Panc1 (cell line): ENCODE results near the gene NCOA4. TPM values are rescaled to one million over a fixed set of nuclear protein-coding genes. Genes with fewer than 3 reads are reported as not detected.
"Not testable (repeated sequence)": the region's sequence is repeated elsewhere in the genome, so short reads cannot be mapped to it uniquely, and the experiment has no call there.

Experiments used
- ATAC-seq: fragments of 200-7000 bp; cut with Tn5 transposase; 2 replicates; pipeline ENCODE4 v1.9.1; 2020; ENCODE audit warnings: mild to moderate bottlenecking, moderate library complexity
- BruUV-seq: library from RNA; stranded (reverse); fragments of 400-500 nt; replicated peaks from 2 replicates; lab custom pipeline; 2021; lab: Mats Ljungman, UMichigan
- CTCF ChIA-PET: fragments of 300-600 bp; sonication (Branson Sonifier 250); formaldehyde crosslinking; loops from one replicate; lab custom pipeline; 2022; ENCODE audit warnings: antibody characterized with exemption; lab: Charles Lee
- POLR2A ChIA-PET: fragments of 300-600 bp; sonication (Branson Sonifier 250); formaldehyde crosslinking; loops from one replicate; lab custom pipeline; 2022; ENCODE audit warnings: antibody characterized with exemption; lab: Charles Lee
- DNase-seq: peaks from one replicate; pipeline ENCODE4 v3.0.0-alpha.2; 2010; ENCODE audit warnings: low read depth, low spot score
- H3K27ac ChIP-seq: 2 replicates; pipeline ENCODE4 v1.5.1; 2011; ENCODE audit warnings: mild to moderate bottlenecking, low read length, inconsistent platforms
- H3K27me3 ChIP-seq: fragments of 200-500 bp; sonication (Bioruptor generic); 2 replicates; pipeline ENCODE4 v1.6.0; 2014; ENCODE audit warnings: low read length, inconsistent platforms; ENCODE audit not compliant: control insufficient read depth, insufficient read depth
- H3K36me3 ChIP-seq: fragments of 200-500 bp; sonication (Bioruptor generic); 2 replicates; pipeline ENCODE4 v1.5.1; 2014; ENCODE audit warnings: inconsistent platforms, mild to moderate bottlenecking, low read length, moderate library complexity; ENCODE audit not compliant: control insufficient read depth, insufficient read depth
- H3K4me1 ChIP-seq: 2 replicates; pipeline ENCODE4 v1.5.1; 2011; ENCODE audit warnings: inconsistent platforms, mild to moderate bottlenecking, low read length, moderate library complexity; ENCODE audit not compliant: control insufficient read depth, insufficient read depth
- H3K4me3 ChIP-seq, 2 experiments: 2 replicates each; pipeline ENCODE4 v1.5.1; 2011 to 2012; ENCODE audit warnings: low read depth in 2 of 2, low read length in 2 of 2, mild to moderate bottlenecking in 2 of 2, inconsistent platforms in 1 of 2, moderate library complexity in 1 of 2
- H3K9me3 ChIP-seq: fragments of 200-500 bp; sonication (Bioruptor generic); 2 replicates; pipeline ENCODE4 v1.5.1; 2014; ENCODE audit warnings: low read depth, mild to moderate bottlenecking, inconsistent platforms, low read length, moderate library complexity; ENCODE audit not compliant: control insufficient read depth, insufficient read depth
- CTCF ChIP-seq: fragments of 450-650 bp; IDR thresholded peaks from 2 replicates; pipeline ENCODE4 v1.5.1; 2017; ENCODE audit warnings: mild to moderate bottlenecking
- POLR2AphosphoS5 ChIP-seq: IDR thresholded peaks from 2 replicates; pipeline ENCODE4 v1.6.1; 2012; ENCODE audit warnings: mild to moderate bottlenecking, low read depth, low read length, moderate library complexity
- SIN3A ChIP-seq: IDR thresholded peaks from 2 replicates; pipeline ENCODE4 v1.6.1; 2012; ENCODE audit warnings: low read depth, mild to moderate bottlenecking, low read length, moderate library complexity, borderline replicate concordance; ENCODE audit not compliant: insufficient read depth
- TCF7L2 ChIP-seq: IDR thresholded peaks from 2 replicates; pipeline ENCODE4 v1.6.1; 2011; ENCODE audit warnings: mild to moderate bottlenecking, low read depth, low read length, inconsistent platforms
- in situ Hi-C: cut with HindIII; loops from 2 replicates; pipeline ENCODE4 v1.10.0; 2016; ENCODE audit warnings: low sequenced_read_pairs, low pct_unique_long_range_greater_than_20kb
- intact Hi-C: fragments of 100-400 bp; cut with micrococcal nuclease; formaldehyde crosslinking; loops from one replicate; pipeline ENCODE4 v1.10.0; 2022; ENCODE audit not compliant: unreplicated experiment
- total RNA-seq: library from RNA; stranded (reverse); gene quantifications from one replicate; pipeline ENCODE4 v1.2.1, GENCODE V29; 2021; ENCODE audit not compliant: unreplicated experiment
- TF ChIP-seq, protein P1 (sequence below), 2 experiments: IDR thresholded peaks; 2 replicates each; pipeline ENCODE4 v1.6.1; 2011 to 2012; ENCODE audit warnings: low read depth in 2 of 2, control low read depth in 1 of 2, low read length in 1 of 2, mild to moderate bottlenecking in 1 of 2, moderate library complexity in 1 of 2; ENCODE audit not compliant: insufficient read depth in 1 of 2

NCOA4 gene
- total RNA-seq, 1 experiment from 2014 or later = 119 TPM

DNA sequence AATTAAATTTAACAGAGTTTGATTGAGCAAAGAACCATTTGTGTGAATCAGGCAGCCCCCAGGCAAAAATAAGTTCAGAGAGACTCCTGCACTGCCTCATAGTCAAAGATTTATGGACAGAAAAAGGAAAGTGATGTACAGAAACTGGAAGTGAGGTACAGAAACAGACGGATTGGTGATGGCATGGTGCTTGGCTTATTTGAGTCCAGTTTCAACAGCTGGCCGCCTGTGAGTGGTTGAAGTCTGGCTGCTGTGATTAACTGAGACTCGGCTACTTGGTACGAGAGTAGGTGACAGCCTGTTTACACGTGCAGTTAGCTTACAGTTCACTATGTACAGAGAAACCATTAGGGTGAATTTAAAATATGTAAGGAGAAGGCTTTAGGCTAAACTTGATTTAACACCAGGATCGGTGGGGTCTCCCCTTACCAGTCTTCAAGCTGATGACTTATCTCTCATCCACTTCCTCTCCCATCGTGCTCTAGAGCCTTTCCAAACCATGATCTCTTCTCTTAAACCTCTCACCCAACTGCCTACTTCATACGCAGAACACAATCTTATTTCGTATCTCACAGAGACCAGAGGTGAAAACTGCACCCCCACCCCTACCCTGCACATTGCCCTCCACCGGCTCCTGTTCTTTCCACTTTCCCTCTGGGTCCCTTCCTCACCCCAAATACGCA is 20.7 kb upstream of the NCOA4 start:
- intact Hi-C loops = no loop called here
- no peak overlapping the region for H3K27ac ChIP-seq
- DNase-seq (no peak), ATAC-seq (no peak)
- ChIA-PET POLR2A (no interaction called here), CTCF (no interaction called here)
- H3K4me1 ChIP-seq = no peaks in the 10 kb centered on the region
- H3K9me3 ChIP-seq = no peaks in the 10 kb centered on the region
- in situ Hi-C loops = no loop called here
- H3K27me3 ChIP-seq = peaks cover 15% of the 10 kb centered on the region
- no peak for TF ChIP-seq CTCF
- TF ChIP-seq TCF7L2 = no peak
- no peak for TF ChIP-seq POLR2AphosphoS5
- TF ChIP-seq, protein P1, sequence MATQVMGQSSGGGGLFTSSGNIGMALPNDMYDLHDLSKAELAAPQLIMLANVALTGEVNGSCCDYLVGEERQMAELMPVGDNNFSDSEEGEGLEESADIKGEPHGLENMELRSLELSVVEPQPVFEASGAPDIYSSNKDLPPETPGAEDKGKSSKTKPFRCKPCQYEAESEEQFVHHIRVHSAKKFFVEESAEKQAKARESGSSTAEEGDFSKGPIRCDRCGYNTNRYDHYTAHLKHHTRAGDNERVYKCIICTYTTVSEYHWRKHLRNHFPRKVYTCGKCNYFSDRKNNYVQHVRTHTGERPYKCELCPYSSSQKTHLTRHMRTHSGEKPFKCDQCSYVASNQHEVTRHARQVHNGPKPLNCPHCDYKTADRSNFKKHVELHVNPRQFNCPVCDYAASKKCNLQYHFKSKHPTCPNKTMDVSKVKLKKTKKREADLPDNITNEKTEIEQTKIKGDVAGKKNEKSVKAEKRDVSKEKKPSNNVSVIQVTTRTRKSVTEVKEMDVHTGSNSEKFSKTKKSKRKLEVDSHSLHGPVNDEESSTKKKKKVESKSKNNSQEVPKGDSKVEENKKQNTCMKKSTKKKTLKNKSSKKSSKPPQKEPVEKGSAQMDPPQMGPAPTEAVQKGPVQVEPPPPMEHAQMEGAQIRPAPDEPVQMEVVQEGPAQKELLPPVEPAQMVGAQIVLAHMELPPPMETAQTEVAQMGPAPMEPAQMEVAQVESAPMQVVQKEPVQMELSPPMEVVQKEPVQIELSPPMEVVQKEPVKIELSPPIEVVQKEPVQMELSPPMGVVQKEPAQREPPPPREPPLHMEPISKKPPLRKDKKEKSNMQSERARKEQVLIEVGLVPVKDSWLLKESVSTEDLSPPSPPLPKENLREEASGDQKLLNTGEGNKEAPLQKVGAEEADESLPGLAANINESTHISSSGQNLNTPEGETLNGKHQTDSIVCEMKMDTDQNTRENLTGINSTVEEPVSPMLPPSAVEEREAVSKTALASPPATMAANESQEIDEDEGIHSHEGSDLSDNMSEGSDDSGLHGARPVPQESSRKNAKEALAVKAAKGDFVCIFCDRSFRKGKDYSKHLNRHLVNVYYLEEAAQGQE (IDR thresholded peaks at IDR 0.05; ENCODE audit: insufficient read depth in 1 of 2, low read depth in 2 of 2, low read length in 1 of 2) = no peak
- no peak for TF ChIP-seq SIN3A
- no peaks in the 10 kb centered on the region for H3K36me3 ChIP-seq
- no TSS peak for BruUV-seq
- H3K4me3 ChIP-seq = no peak overlapping the region

DNA sequence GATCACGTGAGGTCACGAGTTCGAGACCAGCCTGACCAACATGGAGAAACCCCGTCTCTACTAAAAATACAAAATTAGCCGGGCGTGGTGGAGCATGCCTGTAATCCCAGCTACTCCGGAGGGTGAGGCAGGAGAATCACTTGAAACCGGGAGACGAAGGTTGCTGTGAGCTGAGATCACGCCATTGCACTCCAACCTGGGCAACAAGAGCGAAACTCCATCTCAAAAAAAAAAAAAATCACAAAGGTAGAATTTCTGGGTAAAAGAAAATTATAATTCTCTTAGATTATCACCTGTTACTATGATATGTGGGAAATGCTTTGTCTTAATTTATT is 19.0 kb upstream of the NCOA4 start:
- H3K4me1 ChIP-seq, H3K27ac ChIP-seq, CTCF ChIA-PET, BruUV-seq, H3K4me3 ChIP-seq, intact Hi-C loops, H3K36me3 ChIP-seq, ATAC-seq, DNase-seq, H3K9me3 ChIP-seq, in situ Hi-C loops: not testable (repeated sequence)
- POLR2A ChIA-PET = interaction anchor here (0.7 kb wide), 2 partner anchors 30 to 137 kb away, joined by 8 to 10 read pairs; no protein-coding TSS in a partner anchor
- peaks cover 21% of the 10 kb centered on the region for H3K27me3 ChIP-seq

DNA sequence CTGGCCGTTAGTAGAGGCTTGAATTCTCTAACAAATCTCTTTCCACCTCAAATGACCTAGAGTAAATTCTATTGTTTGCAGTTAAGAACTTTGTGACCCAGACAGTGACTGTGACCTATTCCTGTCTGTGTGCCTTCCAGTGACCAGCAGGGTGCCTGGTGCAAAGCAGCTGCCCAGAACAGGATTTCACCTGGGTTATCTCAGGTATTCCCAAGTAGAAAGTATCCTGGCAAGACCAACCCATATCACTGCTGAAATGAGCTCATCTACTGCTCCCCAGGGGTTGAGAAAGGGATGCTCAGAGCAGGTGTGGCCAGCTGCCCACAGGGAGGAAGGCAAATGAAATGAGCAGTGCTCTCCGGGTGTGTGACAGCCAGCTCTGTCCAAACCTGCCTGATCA is 17.7 kb upstream of the NCOA4 start:
- H3K4me3 ChIP-seq = no peak overlapping the region
- no peak for TF ChIP-seq POLR2AphosphoS5
- DNase-seq = no peak
- intact Hi-C loops (no loop called here), in situ Hi-C loops (no loop called here)
- H3K36me3 ChIP-seq = no peaks in the 10 kb centered on the region
- CTCF ChIA-PET = interaction anchor here (1.1 kb wide), 1 partner anchor 8 kb away, joined by 3 read pairs; no protein-coding TSS in a partner anchor
- H3K27ac ChIP-seq = no peak overlapping the region
- BruUV-seq = no TSS peak
- H3K27me3 ChIP-seq = peaks cover 21% of the 10 kb centered on the region
- ATAC-seq = no peak
- no peaks in the 10 kb centered on the region for H3K4me1 ChIP-seq
- POLR2A ChIA-PET = no interaction called here
- H3K9me3 ChIP-seq = no peaks in the 10 kb centered on the region
